HG03571 (cell line): Measurements from ENCODE around the gene CCDC47.

Source experiments
- ATAC-seq: cut with Tn5 transposase; IDR thresholded peaks from one replicate; pipeline ENCODE4 v1.9.1; 2021; ENCODE audit not compliant: unreplicated experiment

CCDC47 gene

GRCh38 chr17:63785556-63785955 lies 12.2 kb upstream of the CCDC47 start:
- ATAC-seq: no peak

GRCh38 chr17:63783522-63783921 lies 10.1 kb upstream of the CCDC47 start:
- ATAC-seq: no peak

GRCh38 chr17:63780928-63781327 lies 7.5 kb upstream of the CCDC47 start:
- no peak for ATAC-seq

GRCh38 chr17:63780507-63780906 lies 7.1 kb upstream of the CCDC47 start:
- no peak for ATAC-seq

GRCh38 chr17:63775420-63775819 lies 2.0 kb upstream of the CCDC47 start:
- ATAC-seq: no peak

- ATAC-seq: no peak
Observed at GRCh38 chr17:63774969-63775265, 1.5 kb upstream of the CCDC47 start.

GRCh38 chr17:63774141-63774968 lies 958 bp upstream of the CCDC47 start, which contains the start of gene DDX42:
Gene DDX42, plus strand, starts transcription at chr17:63774170. Its CDS starts 12,880 bp downstream, at chr17:63787050.
- no peak for ATAC-seq

GRCh38 chr17:63772801-63773271 lies 561 bp downstream of the CCDC47 start:
- ATAC-seq: no peak

- no peak for ATAC-seq
Observed at GRCh38 chr17:63768433-63768832, 5.0 kb downstream of the CCDC47 start.

GRCh38 chr17:63766754-63767153 lies 6.6 kb downstream of the CCDC47 start:
- no peak for ATAC-seq

- ATAC-seq: no peak
Observed at GRCh38 chr17:63764716-63765115, 8.7 kb downstream of the CCDC47 start.

- no peak for ATAC-seq
Observed at GRCh38 chr17:63762161-63763078, 11.0 kb downstream of the CCDC47 start.

- ATAC-seq: no peak
Observed at GRCh38 chr17:63760771-63761539, 12.4 kb downstream of the CCDC47 start.

GRCh38 chr17:63758428-63758827 lies 15.0 kb downstream of the CCDC47 start:
- no peak for ATAC-seq

- ATAC-seq: no peak
Observed at GRCh38 chr17:63754046-63754445, 19.4 kb downstream of the CCDC47 start.

GRCh38 chr17:63753215-63753614 lies 20.2 kb downstream of the CCDC47 start:
- no peak for ATAC-seq

GRCh38 chr17:63752707-63753106 lies 20.7 kb downstream of the CCDC47 start:
- ATAC-seq: no peak

- no peak for ATAC-seq
Observed at GRCh38 chr17:63751806-63752205, 21.6 kb downstream of the CCDC47 start.

- ATAC-seq: peak; percentile 88
Observed at GRCh38 chr17:63741408-63742173, 31.8 kb downstream of the CCDC47 start, which contains the start of gene STRADA. Gene STRADA, minus strand, starts transcription at chr17:63741799. Its CDS starts 13,430 bp downstream, at chr17:63728369.

GRCh38 chr17:63741143-63741407 lies 32.3 kb downstream of the CCDC47 start:
- ATAC-seq: peak; percentile 17
